Measurements from ENCODE around the gene SMAD3.

SMAD3 gene

DNA sequence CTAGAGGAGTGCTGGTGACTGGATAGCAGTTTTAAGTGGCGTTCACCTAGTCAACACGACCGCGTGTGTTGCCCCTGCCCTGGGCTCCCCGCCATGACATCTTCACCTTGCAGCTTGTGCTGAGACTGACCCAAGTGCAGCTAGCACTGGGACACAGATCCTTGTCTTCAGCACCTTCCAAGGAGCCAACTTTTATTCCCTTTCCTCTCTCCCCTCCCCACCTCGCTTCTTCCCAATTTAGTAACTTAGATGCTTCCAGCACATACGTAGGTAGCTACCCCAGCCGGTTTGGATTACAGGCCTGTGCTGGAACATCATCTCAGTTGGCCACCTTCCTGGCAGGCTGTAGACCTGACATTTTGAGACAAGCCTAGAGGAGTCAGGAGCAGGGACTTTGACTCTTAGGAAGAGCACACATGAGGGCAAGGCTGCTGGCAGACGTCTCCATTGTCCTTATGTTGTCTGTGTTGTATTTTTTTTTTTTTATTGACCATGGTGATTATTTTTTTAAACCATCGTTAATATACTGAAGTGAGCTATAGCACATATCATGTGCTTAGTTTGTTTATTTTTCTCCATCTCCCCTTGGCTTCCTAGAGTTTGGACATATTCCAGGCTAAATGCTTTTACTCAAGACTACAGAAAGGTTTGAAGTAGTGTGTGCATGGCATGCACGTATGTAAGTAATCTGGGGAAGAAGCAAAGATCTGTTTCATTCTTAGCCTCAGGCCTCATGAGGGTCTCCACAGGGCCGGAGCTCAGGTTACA is 128.0 kb downstream of the SMAD3 start (continued):
- TF ChIP-seq, protein P1, sequence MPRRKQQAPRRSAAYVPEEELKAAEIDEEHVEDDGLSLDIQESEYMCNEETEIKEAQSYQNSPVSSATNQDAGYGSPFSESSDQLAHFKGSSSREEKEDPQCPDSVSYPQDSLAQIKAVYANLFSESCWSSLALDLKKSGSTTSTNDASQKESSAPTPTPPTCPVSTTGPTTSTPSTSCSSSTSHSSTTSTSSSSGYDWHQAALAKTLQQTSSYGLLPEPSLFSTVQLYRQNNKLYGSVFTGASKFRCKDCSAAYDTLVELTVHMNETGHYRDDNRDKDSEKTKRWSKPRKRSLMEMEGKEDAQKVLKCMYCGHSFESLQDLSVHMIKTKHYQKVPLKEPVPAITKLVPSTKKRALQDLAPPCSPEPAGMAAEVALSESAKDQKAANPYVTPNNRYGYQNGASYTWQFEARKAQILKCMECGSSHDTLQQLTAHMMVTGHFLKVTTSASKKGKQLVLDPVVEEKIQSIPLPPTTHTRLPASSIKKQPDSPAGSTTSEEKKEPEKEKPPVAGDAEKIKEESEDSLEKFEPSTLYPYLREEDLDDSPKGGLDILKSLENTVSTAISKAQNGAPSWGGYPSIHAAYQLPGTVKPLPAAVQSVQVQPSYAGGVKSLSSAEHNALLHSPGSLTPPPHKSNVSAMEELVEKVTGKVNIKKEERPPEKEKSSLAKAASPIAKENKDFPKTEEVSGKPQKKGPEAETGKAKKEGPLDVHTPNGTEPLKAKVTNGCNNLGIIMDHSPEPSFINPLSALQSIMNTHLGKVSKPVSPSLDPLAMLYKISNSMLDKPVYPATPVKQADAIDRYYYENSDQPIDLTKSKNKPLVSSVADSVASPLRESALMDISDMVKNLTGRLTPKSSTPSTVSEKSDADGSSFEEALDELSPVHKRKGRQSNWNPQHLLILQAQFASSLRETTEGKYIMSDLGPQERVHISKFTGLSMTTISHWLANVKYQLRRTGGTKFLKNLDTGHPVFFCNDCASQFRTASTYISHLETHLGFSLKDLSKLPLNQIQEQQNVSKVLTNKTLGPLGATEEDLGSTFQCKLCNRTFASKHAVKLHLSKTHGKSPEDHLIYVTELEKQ (tag by site-specific recombination; IDR thresholded peaks at IDR 0.05; ENCODE audit: borderline replicate concordance): 0 out of 2 replicates have a peak, but pooled peaks have one; percentile 27
- TF ChIP-seq YY1 (tag by site-specific recombination; IDR thresholded peaks at IDR 0.05) (no peak), PRDM10 (tag by site-specific recombination; IDR thresholded peaks at IDR 0.05) (peak; percentile 86), ZNF692 (tag by site-specific recombination; IDR thresholded peaks at IDR 0.05) (0 out of 2 replicates have a peak, but pooled peaks have one; percentile 56), HOXA7 (CRISPR knock-in tag; IDR thresholded peaks at IDR 0.05; ENCODE audit: borderline replicate concordance) (no peak), ZFP37 (tag by site-specific recombination; IDR thresholded peaks at IDR 0.05) (no peak), ZNF529 (tag by site-specific recombination; IDR thresholded peaks at IDR 0.05; ENCODE audit: insufficient replicate concordance) (no peak), ZSCAN16 (tag by site-specific recombination; IDR thresholded peaks at IDR 0.05) (no peak), YY2 (tag by site-specific recombination; IDR thresholded peaks at IDR 0.05) (peak; percentile 32), GLIS1 (tag by site-specific recombination; IDR thresholded peaks at IDR 0.05) (peak; percentile 11; the same call in 1 of the 2 replicates), ZBTB17 (tag by site-specific recombination; IDR thresholded peaks at IDR 0.05) (peak; percentile 38), ZNF362 (tag by site-specific recombination; IDR thresholded peaks at IDR 0.05) (peak; percentile 52; the same call in 1 of the 2 replicates), OSR2 (tag by site-specific recombination; IDR thresholded peaks at IDR 0.05) (peak; percentile 82), ZFP69B (tag by site-specific recombination; IDR thresholded peaks at IDR 0.05) (no peak), ZNF174 (tag by site-specific recombination; IDR thresholded peaks at IDR 0.05) (no peak), ZNF600 (tag by site-specific recombination; IDR thresholded peaks at IDR 0.05) (peak; percentile 97), ZNF629 (tag by site-specific recombination; IDR thresholded peaks at IDR 0.05) (0 out of 2 replicates have a peak, but pooled peaks have one; percentile 18), ZBTB44 (tag by site-specific recombination; IDR thresholded peaks at IDR 0.05) (peak; percentile 75), FEZF1 (tag by site-specific recombination; IDR thresholded peaks at IDR 0.05) (peak; percentile 77), ZNF558 (tag by site-specific recombination; IDR thresholded peaks at IDR 0.05) (no peak), ZNF645 (tag by site-specific recombination; IDR thresholded peaks at IDR 0.05) (no peak), ZXDB (tag by site-specific recombination; IDR thresholded peaks at IDR 0.05) (peak; percentile 60; the same call in 1 of the 2 replicates), WT1 (tag by site-specific recombination; IDR thresholded peaks at IDR 0.05) (peak; percentile 91)
- TF ChIP-seq, protein P2, sequence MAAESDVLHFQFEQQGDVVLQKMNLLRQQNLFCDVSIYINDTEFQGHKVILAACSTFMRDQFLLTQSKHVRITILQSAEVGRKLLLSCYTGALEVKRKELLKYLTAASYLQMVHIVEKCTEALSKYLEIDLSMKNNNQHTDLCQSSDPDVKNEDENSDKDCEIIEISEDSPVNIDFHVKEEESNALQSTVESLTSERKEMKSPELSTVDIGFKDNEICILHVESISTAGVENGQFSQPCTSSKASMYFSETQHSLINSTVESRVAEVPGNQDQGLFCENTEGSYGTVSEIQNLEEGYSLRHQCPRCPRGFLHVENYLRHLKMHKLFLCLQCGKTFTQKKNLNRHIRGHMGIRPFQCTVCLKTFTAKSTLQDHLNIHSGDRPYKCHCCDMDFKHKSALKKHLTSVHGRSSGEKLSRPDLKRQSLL (tag by site-specific recombination; IDR thresholded peaks at IDR 0.05): peak; percentile 60
